DMS153 treated with DMSO at 0.1 percent for 48 hours (cell line): Measurements from ENCODE around the gene KPNB1.
"Not testable (repeated sequence)": the region's sequence is repeated elsewhere in the genome, so short reads cannot be mapped to it uniquely, and the experiment has no call there.

Experiments used
- DNase-seq: peaks from one replicate; lab custom pipeline; 2025; ENCODE audit not compliant: unreplicated experiment; lab: John Stamatoyannopoulos, UW

Gene KPNB1

GRCh38 chr17:47676510-47677165, 26.9 kb downstream of the KPNB1 start:
- DNase-seq = no peak

- no peak for DNase-seq
These were observed 28.5 kb downstream of the KPNB1 start for GRCh38 chr17:47678196-47678595.

DNA sequence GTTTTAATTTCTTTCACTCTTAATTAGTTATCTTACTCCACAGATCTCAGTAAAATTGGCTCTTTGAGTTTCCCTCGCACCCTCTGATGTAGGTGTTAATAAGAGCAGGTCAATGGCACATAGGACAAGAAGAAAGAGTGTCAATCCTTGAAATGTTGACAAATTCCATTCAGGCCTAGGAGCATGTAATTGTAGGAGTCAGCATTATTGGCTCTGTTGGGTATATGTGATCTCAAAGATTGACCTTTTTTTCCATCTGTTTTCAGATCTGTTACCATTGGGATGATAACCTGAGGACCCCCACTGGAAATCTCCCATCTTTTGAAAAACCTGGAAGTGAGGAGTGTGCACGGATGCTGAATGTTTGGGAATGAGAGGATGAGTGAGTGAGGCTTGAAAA, 32.4 kb downstream of the KPNB1 start:
- no peak for DNase-seq

- DNase-seq = not testable (repeated sequence)
These were observed 33.0 kb downstream of the KPNB1 start for GRCh38 chr17:47682727-47683126.

DNA sequence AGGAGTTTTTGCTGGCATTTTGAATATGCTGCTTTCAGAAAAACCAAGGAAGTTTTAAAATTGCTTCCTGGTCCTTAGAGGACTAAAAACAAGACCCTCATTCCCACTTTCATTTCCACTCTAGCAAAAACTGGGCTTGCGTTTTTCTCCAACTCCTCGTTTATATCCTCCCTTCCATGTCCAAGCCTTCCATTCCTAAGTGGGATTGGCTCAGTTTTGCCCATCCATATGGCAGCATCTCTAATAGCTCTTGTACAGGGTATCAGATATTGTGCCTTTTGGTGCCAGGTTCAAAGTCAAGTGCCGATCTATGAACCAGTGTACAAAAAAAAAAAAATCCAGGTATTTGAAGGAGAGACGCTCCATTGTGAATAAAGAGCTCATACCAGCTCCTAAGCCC, 34.3 kb downstream of the KPNB1 start:
- DNase-seq = no peak

DNA sequence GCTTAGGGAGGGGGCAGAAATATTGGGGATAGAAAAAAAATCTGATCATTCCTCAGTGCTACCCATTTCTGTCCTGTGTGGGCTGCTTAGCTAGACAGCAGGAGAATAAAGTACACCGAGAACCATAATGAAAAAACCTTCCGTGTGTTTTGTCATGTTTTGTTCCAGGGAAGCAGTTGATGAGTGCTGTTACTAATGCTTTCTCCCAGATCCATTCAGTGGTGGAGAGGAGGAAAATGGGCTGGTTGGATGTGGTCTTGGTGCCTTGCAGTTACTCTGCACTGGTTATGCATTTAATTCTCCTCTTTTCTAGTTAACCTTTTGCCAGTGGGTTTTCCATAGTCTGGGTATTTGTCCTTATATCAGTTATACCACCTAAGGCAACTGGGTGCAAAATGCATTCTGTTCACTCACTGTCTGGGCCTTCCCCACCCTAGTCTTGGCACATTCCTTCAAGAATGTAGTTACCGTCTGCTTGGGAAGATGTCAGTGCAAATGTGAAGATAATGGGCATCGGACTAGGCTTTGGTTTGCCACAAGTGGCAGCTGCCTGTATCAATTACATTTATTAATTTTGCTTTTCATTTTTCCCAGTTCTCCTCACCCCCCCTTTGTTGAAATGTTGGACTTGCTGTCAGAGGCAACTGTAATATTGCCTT, 34.9 kb downstream of the KPNB1 start:
- DNase-seq = no peak

DNA sequence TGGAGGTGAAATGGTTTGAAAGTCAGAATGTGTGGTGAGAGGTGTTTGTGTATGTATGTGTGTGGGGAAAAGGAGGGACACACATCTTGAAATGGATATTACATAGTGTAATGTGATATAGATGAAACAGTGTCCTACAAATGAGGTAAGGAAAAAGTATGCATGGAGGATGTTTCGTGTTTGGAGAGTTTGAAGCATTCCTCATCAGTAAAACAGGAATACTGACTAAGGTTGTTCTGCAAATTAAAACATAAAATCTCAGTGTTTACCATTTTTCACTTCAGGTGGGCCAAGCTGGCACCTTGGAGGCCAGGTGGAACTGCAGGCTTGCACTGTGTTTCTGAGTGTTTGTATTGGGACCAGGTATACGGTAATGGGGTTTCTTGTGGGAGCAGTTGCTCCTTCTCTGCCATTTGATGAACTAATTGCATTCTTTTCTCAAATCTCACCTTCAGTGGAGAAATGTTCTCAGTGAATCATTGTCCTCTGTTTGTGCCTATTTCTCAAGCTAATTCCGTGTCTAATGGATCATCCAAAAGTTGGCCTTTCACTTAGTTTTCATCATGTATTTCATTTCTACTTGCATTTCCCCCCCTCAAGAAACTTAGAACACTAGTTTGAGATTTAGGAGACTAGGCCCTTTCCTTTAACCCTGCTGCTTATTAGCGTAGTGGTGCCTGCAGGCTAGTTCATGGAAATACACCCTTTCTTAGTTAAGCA, 36.0 kb downstream of the KPNB1 start:
- DNase-seq = no peak

- no peak for DNase-seq
These were observed 36.5 kb downstream of the KPNB1 start for GRCh38 chr17:47686276-47686635.

DNA sequence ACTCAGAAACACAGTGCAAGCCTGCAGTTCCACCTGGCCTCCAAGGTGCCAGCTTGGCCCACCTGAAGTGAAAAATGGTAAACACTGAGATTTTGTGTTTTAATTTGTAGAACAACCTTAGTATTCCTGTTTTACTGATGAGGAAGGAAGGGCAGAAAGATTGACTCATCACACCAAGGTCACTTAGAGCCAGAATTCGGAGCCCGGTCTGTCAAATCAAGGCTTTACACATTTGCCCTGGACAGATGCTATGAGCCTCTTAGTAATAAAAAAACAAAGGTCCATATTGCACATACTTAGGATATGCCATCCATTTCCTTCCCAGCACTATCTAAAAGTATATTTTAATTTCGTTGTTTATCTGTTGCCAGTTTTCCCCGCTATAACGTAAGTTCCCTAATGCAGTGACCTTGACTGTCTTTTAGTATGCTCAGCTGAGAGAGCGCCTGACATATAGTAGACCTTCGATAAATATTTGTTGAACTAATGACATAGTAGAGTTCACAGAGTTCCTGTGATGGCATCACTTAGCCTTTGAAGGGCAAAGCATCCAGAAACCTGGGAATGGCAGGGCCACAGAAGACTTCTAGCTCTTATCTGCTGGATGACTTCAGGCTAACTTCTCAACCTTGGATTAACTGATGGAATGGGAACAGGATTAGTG, 37.1 kb downstream of the KPNB1 start:
- DNase-seq = no peak

DNA sequence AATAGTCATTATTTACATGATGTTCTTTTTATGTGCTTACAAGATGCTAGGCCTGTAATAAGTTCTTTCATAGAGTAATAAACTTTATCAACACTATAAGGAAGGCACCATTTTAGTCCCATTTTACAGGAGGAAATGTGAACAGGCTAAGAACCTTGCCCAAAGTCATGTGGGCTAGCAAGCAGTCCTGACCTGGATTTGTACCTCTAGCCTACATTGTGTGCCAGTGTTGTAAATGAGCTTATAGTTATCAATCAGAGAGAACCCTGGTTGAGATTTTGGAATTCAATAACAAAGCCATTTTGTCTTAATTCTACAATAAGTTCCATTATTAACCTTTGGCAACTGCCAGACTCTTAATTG, 37.6 kb downstream of the KPNB1 start:
- DNase-seq = no peak

GRCh38 chr17:47687748-47688147, 38.0 kb downstream of the KPNB1 start:
- DNase-seq = no peak

GRCh38 chr17:47690121-47690520, 40.4 kb downstream of the KPNB1 start:
- no peak for DNase-seq

DNA sequence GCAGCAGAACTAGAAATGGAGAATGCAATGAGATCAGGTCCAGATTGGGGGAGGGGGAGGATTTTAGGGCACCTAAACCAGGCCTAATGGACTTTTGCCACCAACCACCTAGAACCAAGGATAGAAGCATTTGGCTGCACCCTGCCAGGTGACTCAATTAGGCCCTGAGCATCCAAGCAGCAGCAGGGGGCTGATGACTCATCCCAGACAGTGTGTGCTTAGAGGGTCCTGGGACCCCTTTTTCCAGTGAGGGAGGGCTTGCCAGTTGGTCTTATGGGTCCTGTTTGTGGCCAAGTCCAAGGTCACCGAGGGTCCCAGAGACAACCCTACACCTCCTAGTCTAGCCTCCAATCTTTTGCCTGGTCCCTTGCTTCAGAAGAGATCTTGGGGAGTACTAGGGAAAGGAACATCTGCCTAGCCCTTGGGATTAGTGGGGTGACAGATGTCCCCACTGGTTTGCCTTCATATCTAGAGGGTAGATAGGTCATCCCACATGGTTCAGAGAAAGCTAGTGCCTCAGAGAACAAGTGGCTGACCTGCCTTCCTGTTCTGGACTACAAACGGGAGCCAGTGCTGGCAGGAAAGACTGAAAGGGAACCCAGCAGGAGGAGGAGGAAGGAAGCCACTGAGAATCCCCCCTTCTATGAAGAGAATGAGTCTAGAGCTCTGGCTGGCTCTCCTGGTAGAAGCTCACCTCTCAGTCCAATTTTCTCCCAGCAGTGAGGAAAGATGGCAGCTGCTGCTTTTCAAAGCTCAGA, 42.6 kb downstream of the KPNB1 start:
- no peak for DNase-seq

GRCh38 chr17:47692895-47693730, 43.4 kb downstream of the KPNB1 start:
- DNase-seq = no peak

DNA sequence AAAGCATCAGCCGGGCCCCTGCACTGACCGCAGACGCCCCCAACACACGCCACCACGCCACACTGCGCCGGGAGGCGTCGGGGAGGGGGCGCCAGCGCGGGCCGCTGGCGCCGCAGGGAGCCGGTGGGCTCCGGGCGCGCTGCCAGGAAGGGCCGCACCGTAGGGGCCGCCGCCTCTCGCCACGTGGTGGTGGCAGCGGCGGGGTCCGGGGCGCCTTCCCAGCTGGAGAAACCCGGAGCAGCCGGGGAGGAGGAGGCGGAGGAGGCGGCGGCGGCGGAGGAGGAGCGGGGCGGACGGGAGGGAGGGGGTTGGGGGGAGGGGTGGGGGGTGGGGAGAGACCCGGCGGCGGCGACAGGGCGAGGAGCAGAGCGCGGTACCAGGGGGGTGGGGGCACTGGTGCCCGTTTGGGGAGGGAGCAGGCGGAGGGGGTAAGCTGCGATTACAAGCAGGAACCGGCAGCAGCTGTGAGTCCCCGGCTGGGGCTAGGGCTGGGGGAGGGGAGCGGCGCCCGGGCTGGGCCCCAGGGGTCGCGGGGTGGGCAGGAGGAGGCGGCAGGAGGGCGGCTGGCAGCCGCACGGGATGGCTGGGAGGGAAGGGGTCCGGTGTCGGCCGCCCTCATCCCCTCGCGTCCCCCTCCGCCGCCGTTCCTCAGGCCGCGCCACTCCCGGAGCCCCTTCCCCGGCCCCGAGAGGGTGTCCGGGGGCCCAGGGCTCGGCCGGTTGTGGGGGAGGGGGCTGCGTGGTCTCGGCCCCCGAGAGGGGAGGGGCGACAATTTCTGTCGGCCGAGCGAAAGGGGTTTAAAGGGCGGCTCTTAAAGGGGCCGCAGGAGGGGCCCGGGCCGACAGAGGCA, 44.2 kb downstream of the KPNB1 start, which contains the start of gene TBKBP1:
TSS of gene TBKBP1 (plus strand) at position 431 of the 850 bp plus-strand sequence. CDS start 1,952 bp downstream, outside the sequence.
- no peak for DNase-seq

GRCh38 chr17:47694581-47695428, 45.1 kb downstream of the KPNB1 start:
- no peak for DNase-seq

DNA sequence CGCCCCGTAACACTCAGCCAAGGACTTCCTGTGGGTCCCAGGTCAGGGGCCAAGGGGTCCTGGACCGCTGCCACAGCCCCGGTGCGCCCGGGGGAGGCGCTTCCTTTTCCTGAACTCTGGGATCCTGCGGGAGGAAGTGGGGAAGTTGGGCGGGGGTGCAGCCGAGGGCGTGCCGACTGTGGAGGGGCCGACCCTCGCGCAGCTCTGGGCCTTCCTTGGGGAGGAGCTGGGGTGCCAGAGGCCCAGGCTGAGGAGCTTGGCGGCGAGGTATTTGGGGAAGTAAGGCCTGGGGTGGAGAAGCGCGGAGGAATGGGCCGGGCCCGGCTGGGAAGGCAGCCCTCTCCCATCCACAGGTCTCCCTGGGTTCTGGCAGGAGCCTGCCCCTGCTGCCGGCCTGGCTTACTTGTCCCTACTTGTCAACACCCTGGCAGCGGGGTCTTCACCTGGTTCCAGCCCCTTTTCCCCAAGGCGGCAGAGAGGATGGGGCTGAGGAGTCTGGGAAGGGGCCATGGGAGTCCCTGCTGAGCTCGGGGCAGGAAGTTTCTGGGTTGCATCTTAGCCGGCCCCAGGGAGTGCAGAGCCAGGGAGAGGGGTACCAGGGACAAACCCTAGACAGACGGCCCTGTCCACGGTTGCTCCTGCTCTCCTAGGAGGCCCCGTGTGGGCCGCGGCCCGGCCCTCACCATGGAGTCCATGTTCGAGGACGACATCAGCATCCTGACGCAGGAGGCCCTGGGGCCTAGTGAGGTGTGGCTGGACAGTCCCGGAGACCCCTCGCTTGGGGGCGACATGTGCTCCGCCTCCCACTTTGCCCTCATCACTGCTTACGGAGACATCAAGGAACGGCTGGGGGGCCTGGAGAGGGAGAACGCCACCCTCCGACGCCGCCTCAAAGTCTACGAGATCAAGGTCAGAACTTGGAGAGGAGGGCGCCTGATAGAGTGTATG, 46.0 kb downstream of the KPNB1 start:
- DNase-seq = no peak
